ENCODE measurements around the gene CDNF.
"Not testable (repeated sequence)": the region's sequence is repeated elsewhere in the genome, so short reads cannot be mapped to it uniquely, and the experiment has no call there.

DNA sequence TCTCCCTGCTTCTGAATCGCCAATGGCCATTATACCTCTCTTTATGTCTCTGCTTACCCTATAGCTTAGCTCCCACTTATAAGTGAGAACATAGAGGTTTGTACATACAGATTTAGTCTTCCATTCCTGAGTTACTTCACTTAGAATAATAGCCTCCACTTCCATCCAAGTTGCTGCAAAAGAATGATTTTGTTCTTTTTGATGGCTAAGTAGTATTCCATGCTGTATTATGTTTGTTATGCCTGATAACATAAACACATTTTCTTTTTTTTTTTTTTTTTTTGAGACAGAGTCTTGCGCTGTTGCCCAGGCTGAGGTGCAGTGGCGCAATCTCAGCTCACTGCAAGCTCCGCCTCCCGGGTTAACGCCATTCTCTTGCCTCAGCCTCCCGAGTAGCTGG is 21.1 kb downstream of the CDNF start:
- TF ChIP-seq, protein P1, sequence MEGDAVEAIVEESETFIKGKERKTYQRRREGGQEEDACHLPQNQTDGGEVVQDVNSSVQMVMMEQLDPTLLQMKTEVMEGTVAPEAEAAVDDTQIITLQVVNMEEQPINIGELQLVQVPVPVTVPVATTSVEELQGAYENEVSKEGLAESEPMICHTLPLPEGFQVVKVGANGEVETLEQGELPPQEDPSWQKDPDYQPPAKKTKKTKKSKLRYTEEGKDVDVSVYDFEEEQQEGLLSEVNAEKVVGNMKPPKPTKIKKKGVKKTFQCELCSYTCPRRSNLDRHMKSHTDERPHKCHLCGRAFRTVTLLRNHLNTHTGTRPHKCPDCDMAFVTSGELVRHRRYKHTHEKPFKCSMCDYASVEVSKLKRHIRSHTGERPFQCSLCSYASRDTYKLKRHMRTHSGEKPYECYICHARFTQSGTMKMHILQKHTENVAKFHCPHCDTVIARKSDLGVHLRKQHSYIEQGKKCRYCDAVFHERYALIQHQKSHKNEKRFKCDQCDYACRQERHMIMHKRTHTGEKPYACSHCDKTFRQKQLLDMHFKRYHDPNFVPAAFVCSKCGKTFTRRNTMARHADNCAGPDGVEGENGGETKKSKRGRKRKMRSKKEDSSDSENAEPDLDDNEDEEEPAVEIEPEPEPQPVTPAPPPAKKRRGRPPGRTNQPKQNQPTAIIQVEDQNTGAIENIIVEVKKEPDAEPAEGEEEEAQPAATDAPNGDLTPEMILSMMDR (IDR thresholded peaks at IDR 0.05) = not testable (repeated sequence)
- TF ChIP-seq POLR2A (IDR thresholded peaks at IDR 0.05) = not testable (repeated sequence)

Data from thyroid gland (tissue), 4 donors.